GM21825 (cell line): Measurements from ENCODE around the gene KAT14.
"Not testable (repeated sequence)": the region's sequence is repeated elsewhere in the genome, so short reads cannot be mapped to it uniquely, and the experiment has no call there.

Source experiments
- ATAC-seq: cut with Tn5 transposase; IDR thresholded peaks from one replicate; pipeline ENCODE4 v1.9.1; 2021; ENCODE audit warnings: mild to moderate bottlenecking, moderate library complexity; ENCODE audit not compliant: unreplicated experiment

KAT14 gene

GRCh38 chr20:18213002-18213401, 75.3 kb downstream of the KAT14 start:
- no peak for ATAC-seq

GRCh38 chr20:18215566-18215965, 77.9 kb downstream of the KAT14 start:
- no peak for ATAC-seq

DNA sequence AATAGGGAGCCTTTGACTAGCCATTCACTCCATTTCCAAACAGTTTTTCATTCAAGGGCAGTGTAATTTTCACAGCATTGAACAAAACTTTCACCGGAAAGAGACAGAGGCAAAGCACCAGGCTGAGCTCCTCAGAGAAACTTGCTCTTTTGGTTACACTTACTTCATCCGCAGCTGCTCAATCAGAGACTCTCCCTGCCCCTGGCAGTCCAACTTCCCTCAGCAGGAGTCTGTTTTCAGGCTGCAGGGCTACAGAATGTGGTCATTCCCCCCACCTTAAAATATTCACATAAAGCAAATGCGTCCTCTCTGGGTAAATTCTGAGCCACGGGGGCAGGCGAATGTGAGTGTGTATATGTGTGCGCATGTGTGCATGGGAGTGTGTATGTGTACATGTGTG, 80.6 kb downstream of the KAT14 start:
- no peak for ATAC-seq

DNA sequence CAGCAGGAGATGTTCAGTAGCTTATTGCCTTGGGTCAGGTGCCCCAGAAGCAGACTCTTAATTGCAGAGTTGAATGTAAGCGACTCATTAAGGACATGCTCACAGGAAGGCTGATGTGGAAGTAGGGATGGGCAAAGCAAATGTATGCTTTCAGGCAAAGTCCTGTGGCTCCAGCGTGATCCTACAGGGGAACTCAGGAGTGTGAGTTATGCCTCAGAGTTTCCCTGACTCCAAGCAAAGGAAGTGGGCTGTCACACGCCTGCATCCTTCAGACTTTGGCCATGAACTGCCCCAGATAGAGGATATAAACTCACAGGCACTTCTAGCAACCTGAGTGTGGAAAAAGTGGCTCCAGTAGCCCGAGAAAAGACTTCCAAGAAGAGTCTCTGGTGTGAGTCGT, 85.7 kb downstream of the KAT14 start:
- no peak for ATAC-seq

DNA sequence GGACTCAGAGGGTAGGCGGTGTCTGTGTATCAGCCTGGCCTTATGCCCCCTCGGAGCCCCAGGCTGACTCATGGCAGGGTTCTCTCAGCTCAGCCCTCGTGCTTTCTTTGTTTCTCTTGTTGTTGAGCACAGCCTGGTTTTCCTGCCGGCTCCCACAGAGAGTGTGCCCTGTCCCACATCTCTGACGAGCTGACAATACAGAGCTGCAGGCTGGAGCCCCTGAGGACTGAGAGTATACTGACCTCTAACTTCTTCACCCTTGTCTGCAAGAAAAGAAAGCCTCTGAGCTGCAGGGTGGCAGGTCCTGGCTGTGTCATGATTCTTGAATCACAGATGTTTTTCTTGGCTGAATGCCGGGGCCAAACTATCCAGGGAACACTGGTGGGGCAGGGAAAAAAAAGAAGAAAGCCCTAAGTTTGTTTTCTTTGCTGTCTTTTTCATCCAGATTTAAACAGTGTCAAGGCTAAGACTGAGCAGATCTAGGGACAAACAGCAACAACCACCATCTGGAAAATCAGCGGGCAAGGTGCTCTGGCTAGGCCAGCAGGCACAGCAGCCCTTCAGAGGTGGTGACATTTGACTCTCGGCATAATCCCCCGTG, 87.4 kb downstream of the KAT14 start:
- no peak for ATAC-seq

DNA sequence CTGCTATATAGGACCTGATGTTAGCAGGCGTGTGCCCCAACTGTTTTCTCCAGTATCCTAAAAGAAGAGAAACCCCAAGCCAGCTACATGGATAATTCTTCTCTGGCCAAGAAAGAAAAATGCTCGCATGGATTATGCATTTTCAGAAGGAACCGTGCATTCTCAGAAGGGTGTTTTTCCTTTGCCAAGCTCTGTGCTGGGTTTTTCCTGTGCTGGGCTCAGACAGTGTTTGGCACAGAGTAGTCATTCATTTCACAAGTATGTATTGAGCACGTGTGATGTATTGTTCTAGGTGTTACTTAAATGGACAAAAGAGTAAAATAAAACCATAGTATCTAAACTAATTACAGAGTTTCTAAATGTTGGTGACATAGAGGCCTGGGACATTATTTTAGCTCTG, 88.0 kb downstream of the KAT14 start:
- no peak for ATAC-seq

GRCh38 chr20:18226741-18227140, 89.1 kb downstream of the KAT14 start:
- ATAC-seq: not testable (repeated sequence)

GRCh38 chr20:18233408-18233943, 95.8 kb downstream of the KAT14 start:
- no peak for ATAC-seq
